ENCODE measurements around the gene NFATC3.

The NFATC3 gene

GRCh38 chr16:68190736-68191510 lies 105.8 kb downstream of the NFATC3 start:
- no peak for DNase-seq

- DNase-seq = no peak
Measured at GRCh38 chr16:68194251-68194650, 109.1 kb downstream of the NFATC3 start.

- no peak for DNase-seq
Measured at GRCh38 chr16:68197250-68197649, 112.1 kb downstream of the NFATC3 start.

- DNase-seq = no peak
Measured at GRCh38 chr16:68200088-68200783, 115.1 kb downstream of the NFATC3 start.

GRCh38 chr16:68202091-68202519 lies 116.9 kb downstream of the NFATC3 start:
- DNase-seq = peak; percentile 58 to 59

GRCh38 chr16:68206245-68206644 lies 121.1 kb downstream of the NFATC3 start:
- no peak for DNase-seq

- DNase-seq = no peak
Measured at GRCh38 chr16:68214726-68215125, 129.6 kb downstream of the NFATC3 start.

- DNase-seq = no peak
Measured at GRCh38 chr16:68215302-68215701, 130.1 kb downstream of the NFATC3 start.

- DNase-seq = no peak
Measured at GRCh38 chr16:68216240-68216639, 131.1 kb downstream of the NFATC3 start.

GRCh38 chr16:68217506-68217905 lies 132.3 kb downstream of the NFATC3 start:
- no peak for DNase-seq

GRCh38 chr16:68219725-68220351 lies 134.7 kb downstream of the NFATC3 start:
- DNase-seq = no peak

- no peak for DNase-seq
Measured at GRCh38 chr16:68223072-68223471, 137.9 kb downstream of the NFATC3 start.

- DNase-seq = no peak
Measured at GRCh38 chr16:68226116-68226515, 140.9 kb downstream of the NFATC3 start.

- no peak for DNase-seq
Measured at GRCh38 chr16:68227183-68227793, 142.1 kb downstream of the NFATC3 start.

- no peak for DNase-seq
Measured at GRCh38 chr16:68227850-68228553, 142.8 kb downstream of the NFATC3 start.

GRCh38 chr16:68228652-68229051 lies 143.5 kb downstream of the NFATC3 start:
- no peak for DNase-seq

- peak in 1 of 2 experiments; percentile 47 for DNase-seq
Measured at GRCh38 chr16:68229431-68230175, 144.4 kb downstream of the NFATC3 start.

GRCh38 chr16:68230176-68230571 lies 145.0 kb downstream of the NFATC3 start:
- no peak for DNase-seq

- no peak for DNase-seq
Measured at GRCh38 chr16:68230956-68231355, 145.8 kb downstream of the NFATC3 start.

GRCh38 chr16:68231384-68232136 lies 146.4 kb downstream of the NFATC3 start:
- DNase-seq = no peak

GRCh38 chr16:68232335-68232734 lies 147.2 kb downstream of the NFATC3 start:
- DNase-seq = no peak
